Nephron (organoid): Measurements from ENCODE around the gene HLA-DQB1.
"Not testable (repeated sequence)": the region's sequence is repeated elsewhere in the genome, so short reads cannot be mapped to it uniquely, and the experiment has no call there.

Source experiments
- H3K27ac Mint-ChIP-seq, 3 experiments: 2 replicates each; pipeline ENCODE4 v1.8.0; 2020; ENCODE audit warnings: mixed read lengths in 3 of 3, mild to moderate bottlenecking in 2 of 3, moderate library complexity in 1 of 3
- H3K27me3 Mint-ChIP-seq: 2 replicates; pipeline ENCODE4 v1.8.0; 2021; ENCODE audit warnings: low read depth, mild to moderate bottlenecking, moderate library complexity, mixed read lengths
- H3K36me3 Mint-ChIP-seq: 2 replicates; pipeline ENCODE4 v1.8.0; 2020; ENCODE audit warnings: low read depth, mixed read lengths
- H3K4me1 Mint-ChIP-seq: 2 replicates; pipeline ENCODE4 v1.8.0; 2020; ENCODE audit warnings: mixed read lengths
- H3K4me3 Mint-ChIP-seq, 3 experiments: 2 replicates each; pipeline ENCODE4 v1.8.0; 2020; ENCODE audit warnings: mild to moderate bottlenecking in 3 of 3, mixed read lengths in 3 of 3, moderate library complexity in 2 of 3
- H3K9me3 Mint-ChIP-seq: 2 replicates; pipeline ENCODE4 v1.8.0; 2020; ENCODE audit warnings: mixed read lengths
- CTCF ChIP-seq, 3 experiments: fragments of 200-600 bp; sonication (generic); IDR thresholded peaks; one replicate each; pipeline ENCODE4 v1.5.0; 2021; ENCODE audit warnings: antibody characterized with exemption in 3 of 3; ENCODE audit not compliant: unreplicated experiment in 3 of 3

Gene HLA-DQB1

DNA sequence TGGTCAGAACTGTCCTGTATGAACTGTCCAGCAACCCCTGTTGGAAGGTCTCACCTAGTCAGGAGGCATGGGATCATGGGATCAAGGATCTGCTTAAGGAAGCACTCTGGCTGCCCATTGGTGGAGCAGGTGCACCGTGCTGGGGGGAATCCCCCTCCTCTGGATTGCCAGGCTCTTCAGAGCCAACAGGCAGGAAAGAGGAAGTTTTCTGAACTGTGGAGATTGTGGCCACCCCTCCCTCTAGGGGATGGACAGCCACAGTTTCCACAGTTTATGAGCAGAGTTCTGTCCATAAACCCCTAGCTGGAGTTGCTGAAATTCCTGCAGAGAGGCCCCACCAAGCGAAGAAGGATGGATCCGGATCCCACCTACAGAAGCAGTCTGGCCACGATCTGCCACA, 13.0 kb upstream of the HLA-DQB1 start:
- Mint-ChIP-seq H3K4me1 (no peaks in the 10 kb centered on the region), H3K27me3 (peaks cover 13% of the 10 kb centered on the region), H3K27ac (no peak overlapping the region), H3K36me3 (no peaks in the 10 kb centered on the region), H3K4me3 (no peak overlapping the region), H3K9me3 (peaks cover 19% of the 10 kb centered on the region)
- no peak for TF ChIP-seq CTCF (IDR thresholded peaks at IDR 0.05; ENCODE audit: unreplicated experiment in 3 of 3)

DNA sequence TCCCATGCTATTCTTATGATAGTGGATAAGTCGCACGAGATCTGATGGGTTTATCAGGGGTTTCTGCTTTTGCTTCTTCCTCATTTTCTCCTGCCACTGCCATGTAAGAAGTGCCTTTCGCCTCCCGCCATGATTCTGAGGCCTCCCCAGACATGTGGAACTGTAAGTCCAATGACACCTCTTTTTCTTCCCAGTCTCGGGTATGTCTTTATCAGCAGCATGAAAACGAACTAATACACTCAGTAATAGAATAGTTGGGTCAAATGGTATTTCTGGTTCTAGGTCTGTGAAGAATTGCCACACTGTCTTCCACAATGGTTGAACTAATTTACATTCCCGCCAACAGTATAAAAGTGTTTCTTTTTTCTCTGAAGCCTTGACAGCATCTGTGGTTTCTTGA, 7.7 kb upstream of the HLA-DQB1 start:
- not testable (repeated sequence) for H3K36me3 Mint-ChIP-seq, H3K4me3 Mint-ChIP-seq, H3K27ac Mint-ChIP-seq, H3K4me1 Mint-ChIP-seq
- Mint-ChIP-seq H3K9me3 (peaks cover 23% of the 10 kb centered on the region), H3K27me3 (peaks cover 15% of the 10 kb centered on the region)

DNA sequence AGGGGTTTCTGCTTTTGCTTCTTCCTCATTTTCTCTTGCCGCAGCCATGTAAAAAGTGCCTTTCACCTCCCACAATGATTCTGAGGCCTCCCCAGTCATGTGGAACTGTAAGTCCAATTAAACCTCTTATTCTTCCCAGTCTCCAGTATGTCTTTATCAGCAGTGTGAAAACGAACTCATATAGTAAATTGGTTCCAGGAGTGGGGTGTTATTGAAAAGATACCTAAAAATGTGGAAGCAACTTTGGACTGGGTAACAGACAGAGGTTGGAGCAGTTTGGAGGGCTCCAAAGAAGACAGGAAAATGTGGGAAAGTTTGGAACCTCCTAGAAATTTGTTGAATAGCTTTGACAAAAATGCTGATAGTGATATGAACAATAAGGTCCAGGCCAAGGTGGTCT, 5.5 kb upstream of the HLA-DQB1 start:
- peaks cover 12% of the 10 kb centered on the region for H3K9me3 Mint-ChIP-seq
- H3K4me1 Mint-ChIP-seq, H3K36me3 Mint-ChIP-seq, H3K4me3 Mint-ChIP-seq, H3K27ac Mint-ChIP-seq: not testable (repeated sequence)
- H3K27me3 Mint-ChIP-seq, result peaks cover 34% of the 10 kb centered on the region

GRCh38 chr6:32669893-32670292, 3.4 kb upstream of the HLA-DQB1 start:
- no peak overlapping the region for H3K27ac Mint-ChIP-seq
- H3K27me3 Mint-ChIP-seq, result peaks cover 50% of the 10 kb centered on the region
- no peaks in the 10 kb centered on the region for H3K36me3 Mint-ChIP-seq
- no peak overlapping the region for H3K4me3 Mint-ChIP-seq
- peaks cover 12% of the 10 kb centered on the region for H3K9me3 Mint-ChIP-seq
- no peak for TF ChIP-seq CTCF (IDR thresholded peaks at IDR 0.05; ENCODE audit: unreplicated experiment in 3 of 3)
- H3K4me1 Mint-ChIP-seq, result peaks cover 17% of the 10 kb centered on the region

DNA sequence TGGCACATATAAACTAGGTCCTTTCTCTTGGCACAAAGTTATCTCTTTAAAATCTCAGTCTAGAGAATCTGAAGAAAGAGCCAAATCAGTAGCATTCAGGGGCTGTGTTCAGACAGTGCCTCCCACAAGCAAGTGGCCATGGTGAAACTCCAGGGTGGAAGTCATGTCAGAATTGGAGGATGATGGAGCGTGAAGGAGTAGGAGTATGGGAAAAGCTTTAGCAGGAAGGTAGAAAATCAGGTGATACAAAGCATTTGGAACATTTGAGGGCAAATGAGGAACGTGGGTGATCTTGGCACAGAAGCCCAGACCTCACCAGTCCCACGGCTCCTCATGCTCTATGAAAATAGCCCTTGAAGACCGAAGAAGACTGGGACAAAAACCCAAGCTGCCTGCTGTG, 2.8 kb upstream of the HLA-DQB1 start:
- no peak for TF ChIP-seq CTCF (IDR thresholded peaks at IDR 0.05; ENCODE audit: unreplicated experiment in 3 of 3)
- peaks cover 12% of the 10 kb centered on the region for H3K9me3 Mint-ChIP-seq
- no peaks in the 10 kb centered on the region for H3K36me3 Mint-ChIP-seq
- peaks cover 57% of the 10 kb centered on the region for H3K27me3 Mint-ChIP-seq
- no peak overlapping the region for H3K4me3 Mint-ChIP-seq
- H3K4me1 Mint-ChIP-seq, result peaks cover 17% of the 10 kb centered on the region
- no peak overlapping the region for H3K27ac Mint-ChIP-seq

GRCh38 chr6:32668226-32668747, 1.8 kb upstream of the HLA-DQB1 start:
- TF ChIP-seq CTCF (IDR thresholded peaks at IDR 0.05; ENCODE audit: unreplicated experiment in 3 of 3), result no peak
- H3K4me1 Mint-ChIP-seq, result peaks cover 17% of the 10 kb centered on the region
- H3K9me3 Mint-ChIP-seq, result peaks cover 8% of the 10 kb centered on the region
- H3K27me3 Mint-ChIP-seq, result peaks cover 66% of the 10 kb centered on the region
- no peak overlapping the region for H3K27ac Mint-ChIP-seq
- no peaks in the 10 kb centered on the region for H3K36me3 Mint-ChIP-seq
- no peak overlapping the region for H3K4me3 Mint-ChIP-seq

- H3K36me3 Mint-ChIP-seq, result no peaks in the 10 kb centered on the region
- peak overlapping the region in 1 of 3 experiments; percentile 22 for H3K27ac Mint-ChIP-seq
- H3K4me1 Mint-ChIP-seq, result peaks cover 17% of the 10 kb centered on the region
- peak overlapping the region; percentile 72 to 77 (median 76) for H3K4me3 Mint-ChIP-seq
- TF ChIP-seq CTCF (IDR thresholded peaks at IDR 0.05; ENCODE audit: unreplicated experiment in 3 of 3), result no peak
- peaks cover 3% of the 10 kb centered on the region for H3K9me3 Mint-ChIP-seq
- peaks cover 75% of the 10 kb centered on the region for H3K27me3 Mint-ChIP-seq
Measured at GRCh38 chr6:32665661-32666060, 796 bp downstream of the HLA-DQB1 start.
